ENCODE data around the gene CEP162.
A peak's percentile ranks its signal among the peaks of the same experiment; 100 is the strongest.
"Not testable (repeated sequence)": the region's sequence is repeated elsewhere in the genome, so short reads cannot be mapped to it uniquely, and the experiment has no call there.

The CEP162 gene

DNA sequence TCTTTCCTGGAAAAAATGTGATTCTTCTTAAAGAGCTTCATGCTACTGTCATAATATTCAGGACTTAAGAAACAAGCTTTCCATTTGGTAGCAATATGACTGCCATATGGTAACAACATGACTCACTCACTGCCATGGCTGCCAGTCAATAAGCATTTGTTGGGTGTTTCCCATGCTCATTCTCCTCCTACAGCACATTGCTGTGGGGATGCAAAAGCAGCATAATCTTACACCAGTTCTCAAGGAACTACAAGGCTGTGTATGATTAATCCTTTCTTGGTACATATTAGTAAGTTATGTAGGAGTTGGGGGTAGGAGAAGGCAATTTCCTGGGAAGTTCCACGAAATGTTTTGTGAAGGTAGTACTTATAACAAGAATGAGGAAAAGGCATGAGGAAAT is 76.7 kb downstream of the CEP162 start:
- peak; percentile 60 for DNase-seq

DNA sequence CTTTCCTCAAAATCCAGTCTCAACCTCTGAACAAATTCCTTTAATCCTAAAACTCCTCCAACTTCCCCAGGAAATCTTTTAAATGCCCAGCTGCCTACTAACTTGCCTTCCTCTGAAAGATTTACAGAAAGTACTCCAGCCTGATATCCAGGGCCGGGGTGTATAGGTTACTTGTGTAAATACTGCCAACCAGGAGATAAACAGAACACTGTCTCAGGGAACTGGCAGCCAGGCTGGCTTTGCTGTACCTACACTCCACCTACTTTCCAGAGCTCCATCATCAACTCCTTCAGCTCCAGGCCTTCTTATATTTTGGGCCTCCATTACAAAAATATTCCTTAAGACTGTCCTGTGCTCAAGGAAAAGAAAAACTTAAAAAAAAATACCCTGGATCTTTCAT is 85.9 kb downstream of the CEP162 start:
- DNase-seq, result no peak

DNA sequence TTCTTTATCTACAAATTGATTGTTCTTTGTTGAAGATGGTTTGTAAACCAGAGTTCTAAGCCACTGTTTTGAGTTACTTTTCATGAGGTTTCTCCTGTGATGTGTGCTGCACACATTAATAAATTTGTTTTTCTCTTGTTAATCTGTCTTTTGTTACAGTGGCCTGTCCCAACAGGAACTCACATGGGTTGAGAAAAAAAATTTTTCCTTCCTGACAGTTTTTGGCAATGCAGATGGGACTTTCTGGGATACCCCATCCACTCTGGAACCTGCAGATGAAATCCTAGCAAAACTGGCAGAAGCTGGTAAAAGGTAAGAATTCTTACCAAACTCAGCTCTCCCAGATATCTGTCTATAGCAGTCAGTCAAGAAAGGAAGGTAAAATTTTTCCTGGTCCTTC is 88.1 kb downstream of the CEP162 start:
- DNase-seq, result no peak

DNA sequence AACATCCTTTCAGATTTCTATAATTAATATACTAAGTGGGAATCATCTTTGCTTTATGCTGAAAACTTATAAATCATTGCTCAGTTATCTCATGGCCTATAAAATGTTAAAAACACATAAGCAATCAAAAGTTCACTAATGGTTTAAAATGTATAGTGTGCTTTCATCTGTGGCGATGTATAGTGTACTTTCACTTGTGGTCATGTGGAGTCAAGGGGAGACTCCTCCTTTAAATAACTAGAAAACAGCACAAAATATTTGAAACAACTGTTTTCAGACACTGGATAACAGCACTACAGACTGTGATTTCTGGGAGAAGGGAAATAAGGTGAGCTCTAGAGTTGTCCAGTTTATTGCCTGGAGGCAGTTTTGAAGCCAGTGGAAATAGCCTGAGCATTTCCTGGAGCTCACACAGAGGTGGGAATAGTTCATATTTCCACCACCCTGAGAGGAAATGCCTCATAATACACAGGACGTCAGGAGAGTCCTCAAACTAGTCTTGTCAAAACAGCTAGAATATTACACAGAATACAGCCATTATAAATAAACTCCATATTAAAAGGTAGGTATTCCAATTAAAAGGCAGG is 89.4 kb downstream of the CEP162 start:
- no peak for DNase-seq

DNA sequence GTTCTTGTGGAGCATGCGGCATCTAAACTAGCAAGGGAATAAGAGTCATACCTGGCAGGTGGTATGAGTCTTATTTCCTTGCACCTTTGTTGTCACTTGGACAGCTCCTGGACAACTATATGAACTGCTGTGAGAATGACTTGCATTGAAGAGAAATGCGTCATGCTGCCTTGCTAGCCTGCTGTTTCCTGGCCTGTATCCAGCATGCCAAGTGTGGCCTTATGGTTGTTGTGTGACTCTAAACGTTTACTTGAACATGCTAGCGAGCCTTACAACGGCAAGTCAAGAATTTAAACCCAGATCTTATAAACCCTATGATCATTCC is 90.4 kb downstream of the CEP162 start:
- DNase-seq, result no peak

DNA sequence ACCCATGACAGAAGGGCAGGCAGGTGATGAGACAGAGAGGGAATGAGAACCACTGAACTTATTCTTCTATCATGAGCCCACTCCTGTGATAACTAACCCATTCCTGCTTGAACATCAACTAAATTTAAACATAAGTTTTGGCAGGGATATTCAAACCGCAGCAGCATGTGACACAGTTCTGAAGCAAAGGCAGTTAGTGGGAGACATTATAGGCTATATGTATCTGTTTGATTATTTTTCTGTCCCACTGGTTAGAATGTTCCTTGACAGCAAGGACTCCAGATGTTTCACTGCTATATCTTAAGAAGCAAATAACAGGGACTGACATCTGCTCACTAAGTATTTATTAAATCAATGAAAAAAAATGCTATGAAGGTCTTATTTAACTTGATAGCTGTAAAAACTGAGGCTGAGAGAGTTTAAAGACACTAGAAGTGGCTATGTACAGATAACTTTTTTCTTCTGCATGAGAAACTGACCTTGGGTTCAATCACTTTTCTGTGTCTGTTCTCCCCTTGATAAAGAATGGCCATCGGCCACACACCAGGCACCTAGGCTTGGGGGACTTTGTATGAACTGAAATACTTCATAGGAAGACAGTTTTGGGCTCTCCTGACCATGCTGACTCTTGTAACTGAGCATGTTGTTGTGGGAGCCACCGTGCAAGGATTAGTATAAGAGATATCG is 90.9 kb downstream of the CEP162 start:
- no peak for DNase-seq

DNA sequence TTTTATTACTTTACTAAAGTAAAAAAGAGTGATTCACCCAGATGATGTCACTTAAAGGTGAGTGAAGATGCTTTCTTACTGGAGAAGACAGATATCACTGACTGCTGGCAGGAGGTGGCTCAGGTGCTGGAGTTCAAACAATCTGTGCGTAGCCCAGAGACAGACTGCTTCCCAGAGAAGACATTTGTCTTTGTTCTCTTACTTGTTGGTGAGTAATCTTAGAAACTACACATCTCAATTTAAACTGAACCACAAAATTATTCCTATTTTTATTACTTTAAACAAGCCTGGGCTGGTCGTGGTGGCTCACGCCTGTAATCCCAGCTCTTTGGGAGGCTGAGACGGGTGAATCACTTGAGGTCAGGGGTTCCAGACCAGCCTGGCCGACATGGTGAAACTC is 92.2 kb downstream of the CEP162 start:
- no peak for DNase-seq

DNA sequence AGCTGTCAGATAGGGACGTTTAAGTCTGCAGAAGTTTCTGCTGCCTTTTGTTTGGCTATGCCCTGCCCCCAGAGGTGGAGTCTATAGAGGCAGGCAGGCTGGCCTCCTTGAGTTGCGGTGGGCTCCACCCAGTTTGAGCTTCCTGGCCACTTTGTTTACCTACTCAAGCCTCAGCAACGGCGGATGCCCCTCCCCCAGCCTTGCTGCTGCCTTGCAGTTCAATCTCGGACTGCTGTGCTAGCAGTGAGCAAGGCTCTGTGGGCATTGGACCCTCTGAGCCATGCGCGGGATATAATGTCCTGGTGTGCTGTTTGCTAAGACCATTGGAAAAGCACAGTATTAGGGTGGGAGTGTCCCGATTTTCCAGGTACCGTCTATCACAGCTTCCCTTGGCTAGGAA is 94.1 kb downstream of the CEP162 start:
- DNase-seq, result not testable (repeated sequence)

DNA sequence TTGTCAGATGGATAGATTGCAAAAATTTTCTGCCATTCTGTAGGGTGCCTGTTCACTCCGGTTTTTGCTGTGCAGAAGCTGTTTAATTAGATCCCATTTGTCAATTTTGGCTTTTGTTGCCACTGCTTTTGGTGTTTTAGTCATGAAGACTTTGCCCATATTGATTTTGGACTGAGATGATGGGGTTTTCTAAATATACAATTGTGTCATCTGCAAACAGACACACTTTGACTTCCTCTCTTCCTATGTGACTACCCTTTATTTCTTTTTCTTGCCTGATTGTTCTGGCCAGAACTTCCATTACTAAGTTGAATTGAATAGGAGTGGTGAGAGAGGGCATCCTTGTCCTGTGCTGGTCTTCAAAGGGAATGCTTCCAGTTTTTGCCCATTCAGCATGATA is 97.9 kb downstream of the CEP162 start:
- DNase-seq, result not testable (repeated sequence)

DNA sequence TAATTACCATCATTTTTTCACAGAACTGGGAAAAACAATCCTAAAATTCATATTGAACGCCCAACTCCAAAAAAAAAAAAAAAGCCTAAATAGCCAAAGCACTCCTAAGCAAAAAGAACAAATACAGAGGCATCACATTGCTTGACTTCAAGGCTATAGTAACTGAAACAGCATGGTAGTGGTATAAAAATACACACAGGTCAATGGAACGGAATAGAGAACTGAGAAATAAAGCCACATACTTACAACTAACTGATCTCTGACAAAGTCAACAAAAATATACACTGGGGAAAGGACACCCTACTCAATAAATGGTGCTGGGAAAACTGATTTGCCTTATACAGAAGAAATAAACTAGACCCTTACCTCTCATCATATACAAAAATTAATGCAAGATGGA is 104.3 kb downstream of the CEP162 start:
- no peak for DNase-seq

DNA sequence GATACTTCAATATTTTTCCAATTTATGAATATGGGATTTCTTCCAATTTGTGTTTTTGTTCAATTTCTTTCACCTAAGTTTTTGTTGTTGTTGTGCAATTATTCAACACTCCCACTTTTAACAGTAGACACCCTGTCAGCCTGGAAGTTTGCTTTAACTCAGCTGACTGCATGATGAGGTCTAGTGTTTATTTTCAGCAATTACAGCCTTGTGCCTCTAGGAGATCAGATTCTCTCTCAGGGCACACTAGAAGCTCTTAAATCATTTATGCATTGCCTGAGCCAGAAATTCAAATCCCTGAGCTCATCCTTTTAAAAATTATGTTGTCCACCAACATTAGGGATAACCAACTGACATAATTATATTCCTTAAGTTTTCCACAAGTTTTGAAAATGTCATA is 108.2 kb downstream of the CEP162 start:
- DNase-seq, result no peak

DNA sequence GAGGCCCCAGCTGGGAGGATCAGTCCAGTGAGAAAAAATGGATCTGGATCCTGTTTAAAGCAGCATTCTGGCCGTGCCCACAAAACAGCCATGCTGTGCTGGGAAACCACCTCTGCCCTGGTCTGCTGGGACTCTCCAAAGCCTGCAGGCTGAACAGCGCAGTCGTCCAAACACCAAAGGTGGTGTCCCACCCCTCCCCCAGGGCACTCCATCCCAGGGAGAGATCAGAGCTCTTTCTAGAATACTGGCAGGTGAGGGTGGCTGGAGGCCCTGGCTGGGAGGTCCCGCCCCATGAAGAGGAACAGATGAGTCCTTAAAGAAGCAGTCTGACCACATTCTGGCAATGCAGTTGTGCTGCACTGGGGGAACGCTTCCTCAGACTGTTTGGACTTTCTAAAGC is 109.3 kb downstream of the CEP162 start:
- no peak for DNase-seq

DNA sequence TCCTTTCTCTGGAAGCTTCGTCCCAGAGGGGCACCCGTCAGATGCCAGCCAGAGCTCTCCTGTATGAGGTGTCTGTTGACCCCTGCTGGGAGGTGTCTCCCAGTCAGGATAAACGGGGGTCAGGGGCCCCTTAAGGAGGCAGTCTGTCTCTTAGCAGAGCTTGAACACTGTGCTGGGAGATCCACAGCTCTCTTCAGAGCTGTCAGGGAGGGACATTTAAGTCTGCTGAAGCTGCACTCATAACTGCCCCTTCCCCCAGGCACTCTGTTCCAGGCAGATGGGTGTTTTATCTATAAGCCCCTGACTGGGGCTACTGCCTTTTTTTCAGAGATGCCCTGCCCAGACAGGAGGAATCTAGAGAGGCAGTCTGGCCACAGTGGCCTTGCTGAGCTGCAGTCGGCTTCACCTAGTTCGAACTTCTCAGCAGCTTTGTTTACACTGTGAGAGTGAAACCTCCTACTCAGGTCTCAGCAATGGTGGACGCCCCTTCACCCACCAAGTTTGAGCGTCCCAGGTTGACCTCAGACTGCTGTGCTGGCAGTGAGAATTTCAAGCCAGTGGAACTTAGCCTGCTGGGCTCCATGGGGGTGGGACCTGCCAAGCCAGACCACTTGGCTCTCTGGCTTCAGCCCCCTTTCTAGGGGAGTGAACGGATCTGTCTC is 112.4 kb downstream of the CEP162 start:
- DNase-seq, result not testable (repeated sequence)

DNA sequence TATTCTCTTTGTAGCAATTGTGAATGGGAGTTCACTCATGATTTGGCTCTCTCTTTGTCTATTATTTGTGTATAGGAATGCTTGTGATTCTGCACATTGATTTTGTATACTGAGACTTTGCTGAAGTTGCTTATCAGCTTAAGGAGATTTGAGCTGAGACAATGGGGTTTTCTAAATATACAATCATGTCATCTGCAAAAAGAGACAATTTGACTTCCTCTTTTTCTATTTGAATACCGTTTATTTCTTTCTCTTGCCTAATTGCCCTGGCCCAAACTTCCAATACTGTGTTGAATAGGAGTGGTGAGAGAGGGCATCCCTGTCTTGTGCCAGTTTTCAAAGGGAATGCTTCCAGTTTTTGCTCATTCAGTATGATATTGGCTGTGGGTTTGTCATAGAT is 116.1 kb downstream of the CEP162 start:
- DNase-seq, result not testable (repeated sequence)

DNA sequence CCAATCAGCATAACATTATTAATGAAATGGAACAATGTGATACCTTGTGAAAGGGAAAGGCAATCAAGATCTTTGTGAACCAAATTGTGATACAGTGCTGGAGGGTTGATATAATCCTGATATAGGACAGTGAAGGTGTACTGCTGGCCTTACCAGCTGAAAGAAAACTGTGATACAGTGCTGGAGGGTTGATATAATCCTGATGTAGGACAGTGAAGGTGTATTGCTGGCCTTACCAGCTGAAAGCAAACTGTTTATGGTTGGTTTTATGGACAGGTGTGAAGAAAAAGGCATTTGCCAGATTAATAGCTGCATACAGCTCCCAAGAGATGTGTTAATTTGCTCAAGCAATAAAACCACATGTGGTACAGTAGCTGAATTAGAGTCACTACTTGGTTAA is 119.9 kb downstream of the CEP162 start:
- DNase-seq, result no peak

DNA sequence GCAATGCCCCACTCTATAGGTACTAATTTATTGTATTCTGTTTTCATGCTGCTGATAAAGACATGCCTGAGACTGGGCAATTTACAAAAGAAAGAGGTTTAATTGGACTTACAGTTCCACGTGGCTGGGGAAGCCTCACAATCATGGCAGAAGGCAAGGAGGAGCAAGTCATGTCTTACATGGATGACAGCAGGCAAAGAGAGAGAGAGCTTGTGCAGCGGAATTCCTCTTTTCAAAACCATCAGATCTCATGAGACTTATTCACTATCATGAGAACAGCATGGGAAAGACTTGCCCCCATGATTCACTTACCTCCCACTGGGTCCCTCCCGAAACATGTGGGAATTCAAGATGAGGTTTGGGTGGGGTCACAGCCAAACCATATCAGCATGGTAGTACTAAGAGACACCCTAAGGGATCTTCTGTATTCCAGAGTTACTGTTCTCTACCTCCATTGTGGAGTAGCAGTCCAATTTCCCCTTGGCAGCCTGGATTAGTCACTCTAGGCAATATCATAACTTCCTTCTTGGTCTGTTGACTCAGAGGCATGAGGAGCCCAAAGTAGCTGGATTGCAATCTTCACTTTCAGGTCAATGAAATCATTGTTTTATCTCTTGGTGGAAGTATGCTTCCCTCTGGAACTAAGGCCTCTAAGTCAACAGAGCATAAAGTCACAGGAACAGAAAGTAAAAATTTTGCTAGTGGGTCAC is 122.1 kb downstream of the CEP162 start:
- DNase-seq, result not testable (repeated sequence)

DNA sequence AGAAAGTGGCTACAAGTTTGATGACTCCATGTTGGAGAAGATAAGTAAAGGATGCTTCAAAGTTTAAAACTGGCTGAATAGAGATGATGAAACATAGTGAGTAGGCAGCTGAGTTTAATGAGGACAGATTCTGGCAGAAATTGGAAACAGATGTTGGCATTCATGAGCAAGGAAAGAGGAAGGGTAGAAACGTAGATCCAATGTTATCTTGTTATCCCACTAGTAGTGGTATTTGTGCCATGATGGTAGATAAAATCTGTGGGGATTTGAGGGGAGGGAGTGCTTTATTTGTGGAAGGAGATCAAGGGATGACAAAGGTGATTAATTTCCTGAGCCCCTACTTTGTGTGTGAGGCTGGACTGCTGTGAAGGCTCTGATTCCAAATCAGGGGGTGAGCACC is 124.4 kb downstream of the CEP162 start:
- no peak for DNase-seq

DNA sequence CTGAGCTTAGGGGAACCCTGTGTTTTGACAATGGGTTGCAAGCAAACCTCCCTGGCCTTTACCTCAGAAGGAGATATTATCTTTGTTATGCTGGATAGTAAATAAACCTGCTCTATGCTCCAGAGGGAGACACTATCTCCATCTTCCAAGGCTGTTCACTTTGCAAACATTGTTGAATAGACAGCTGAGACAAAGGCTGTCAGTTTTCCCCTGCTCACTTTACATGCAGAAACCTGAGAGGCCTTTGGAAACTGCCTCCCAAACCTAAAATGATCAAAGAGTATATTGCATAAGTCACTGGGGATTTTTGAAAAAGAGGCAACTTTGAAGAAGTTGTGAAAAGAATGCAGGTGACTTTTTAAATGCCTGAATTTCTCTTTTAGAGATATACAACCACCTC is 132.3 kb downstream of the CEP162 start:
- no peak for DNase-seq

DNA sequence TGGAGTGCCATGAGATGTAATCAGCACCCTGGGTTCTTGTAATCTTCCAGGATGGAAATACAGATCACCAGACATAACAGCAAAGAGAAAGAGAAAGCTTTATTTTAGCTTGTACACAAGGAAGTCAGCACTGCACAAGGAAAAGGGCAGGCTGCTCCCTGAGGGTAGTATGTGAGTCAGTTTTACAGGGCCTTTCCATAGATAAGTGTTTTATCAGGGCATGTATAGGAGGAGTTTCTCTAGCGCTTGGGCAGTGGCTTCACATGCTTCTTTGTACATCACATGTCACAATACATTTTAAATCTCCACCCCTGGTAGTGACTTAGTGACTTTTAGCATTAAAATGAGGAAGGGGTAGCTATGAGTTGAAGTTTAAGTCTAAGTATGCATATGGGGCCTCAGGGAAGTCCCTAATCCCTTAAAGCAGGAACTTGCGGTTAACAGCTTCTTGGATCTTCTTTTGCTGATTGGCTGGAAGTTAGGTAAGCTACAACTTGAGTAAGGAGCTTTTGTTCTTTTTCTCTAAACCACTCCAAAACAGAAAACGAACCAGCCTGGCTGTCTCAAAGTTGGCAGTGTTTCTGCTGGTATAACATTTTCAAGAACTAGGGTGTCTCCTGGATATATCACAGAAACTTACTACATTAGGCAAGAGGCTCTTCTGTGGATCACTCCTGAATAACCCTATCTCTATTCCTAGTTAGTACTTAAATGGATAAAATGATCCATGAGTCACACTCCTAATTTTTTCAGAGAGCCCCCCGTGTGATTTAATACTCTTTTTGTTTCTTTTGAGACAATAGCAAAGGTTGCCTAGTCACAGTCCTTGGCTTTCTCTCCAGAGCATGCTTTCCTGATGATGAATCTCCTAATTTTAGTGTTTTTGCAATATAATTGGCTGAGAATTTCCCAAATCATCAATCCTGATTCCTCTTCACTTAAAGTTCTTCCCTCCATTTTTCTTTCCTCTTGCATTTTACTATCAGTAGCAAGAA is 133.7 kb downstream of the CEP162 start:
- DNase-seq, result peak; percentile 24

DNA sequence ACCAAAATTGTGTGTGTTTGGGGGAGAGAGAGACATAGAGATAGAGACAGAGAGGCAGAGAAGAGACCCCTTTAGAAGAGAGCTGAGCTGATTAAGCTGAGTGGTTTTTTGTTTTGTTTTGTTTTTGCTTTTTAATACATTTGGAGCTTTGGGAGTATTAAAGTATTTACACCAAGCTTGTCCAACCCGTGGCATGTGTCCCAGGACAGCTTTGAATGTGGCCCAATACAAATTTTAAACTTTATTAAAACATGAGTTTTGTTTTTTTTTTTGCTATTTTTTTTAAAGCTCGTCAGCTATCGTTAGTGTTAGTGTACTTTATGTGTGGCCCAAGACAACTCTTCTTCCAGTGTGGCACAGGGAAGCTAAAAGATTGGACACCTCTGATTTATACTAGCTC is 137.9 kb downstream of the CEP162 start:
- no peak for DNase-seq

DNA sequence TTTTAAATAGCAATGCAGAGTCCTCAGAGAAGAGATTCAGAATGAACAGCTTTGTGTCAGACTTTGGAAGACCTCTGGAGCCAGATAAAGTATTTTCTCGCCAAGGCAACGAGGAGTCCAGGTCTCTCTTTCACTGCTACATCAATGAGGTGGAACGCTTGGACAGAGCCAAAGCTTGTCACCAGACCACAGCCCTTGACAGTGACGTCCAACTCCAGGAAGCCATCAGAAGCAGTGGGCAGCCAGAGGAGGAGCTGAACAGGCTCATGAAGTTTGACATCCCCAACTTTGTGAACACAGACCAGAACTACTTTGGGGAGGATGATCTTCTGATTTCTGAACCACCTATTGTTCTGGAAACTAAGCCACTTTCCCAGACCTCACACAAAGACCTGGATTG is 138.4 kb downstream of the CEP162 start:
- DNase-seq, result no peak

DNA sequence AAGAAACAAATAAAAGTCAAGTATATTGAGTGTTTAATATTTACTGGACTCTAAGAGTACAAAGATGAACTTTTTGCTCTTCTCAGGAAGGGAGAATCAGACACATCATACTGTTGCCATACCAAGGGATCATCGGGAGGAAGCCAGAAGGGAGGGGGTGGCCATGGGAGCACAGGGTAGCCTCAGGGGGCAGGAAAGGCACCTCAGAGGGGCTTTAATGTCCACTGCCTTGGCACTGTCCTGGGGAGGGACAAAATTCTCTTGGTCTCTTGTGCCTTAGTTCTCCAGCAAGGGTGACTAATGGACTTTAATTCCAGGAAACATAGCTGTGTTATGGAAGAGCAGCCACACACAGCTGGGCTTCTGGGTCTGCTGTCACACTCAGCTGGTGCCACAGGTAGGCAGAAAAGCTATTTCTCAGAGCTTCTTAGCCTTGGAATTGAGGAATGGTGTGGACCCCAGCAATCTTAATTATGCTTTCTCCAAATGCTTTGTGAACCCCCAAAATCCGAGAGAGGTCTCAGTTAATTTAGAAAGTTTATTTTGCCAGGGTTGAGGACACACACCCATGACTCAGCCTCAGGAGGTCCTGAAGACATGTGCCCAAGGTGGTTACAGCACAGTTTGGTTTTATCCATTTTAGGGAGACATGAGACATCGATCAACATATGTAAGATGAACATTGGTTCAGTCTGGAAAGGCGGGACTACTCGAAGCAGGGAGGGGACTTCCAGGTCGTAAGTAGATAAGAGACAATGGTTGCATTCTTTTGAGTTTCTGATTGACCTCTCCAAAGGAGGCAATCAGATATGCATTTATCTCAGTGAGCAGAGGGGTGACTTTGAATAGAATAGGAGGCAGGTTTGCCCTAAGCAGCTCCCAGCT is 140.7 kb downstream of the CEP162 start:
- no peak for DNase-seq

All from activated CD4-positive, alpha-beta T cell treated with anti-CD3 and anti-CD28 coated beads, Interleukin-10, Interleukin-2, amounts not matched to agents 100 ng/mL and 50 ng/mL, durations not matched to agents 16 hours and 8 hours (primary cell).